Mucosa of stomach (tissue), 1 donor: Measurements from ENCODE around the gene SNX18.
"Not testable (repeated sequence)": the region's sequence is repeated elsewhere in the genome, so short reads cannot be mapped to it uniquely, and the experiment has no call there.

Experiments used
- H3K27me3 ChIP-seq: one replicate; pipeline ENCODE4 v1.7.0; 2013; ENCODE audit warnings: mild to moderate bottlenecking, low read length; ENCODE audit not compliant: control insufficient read depth, insufficient read depth
- H3K36me3 ChIP-seq: one replicate; pipeline ENCODE4 v1.7.0; 2013; ENCODE audit warnings: low read length; ENCODE audit not compliant: control insufficient read depth, insufficient read depth
- H3K4me1 ChIP-seq: one replicate; pipeline ENCODE4 v1.7.0; 2013; ENCODE audit warnings: mild to moderate bottlenecking, low read length; ENCODE audit not compliant: control insufficient read depth, insufficient read depth
- H3K4me3 ChIP-seq: one replicate; pipeline ENCODE4 v1.7.0; 2013; ENCODE audit warnings: low read length
- H3K9ac ChIP-seq: one replicate; pipeline ENCODE4 v1.7.0; 2013; ENCODE audit warnings: mild to moderate bottlenecking, low read length, moderate library complexity
- H3K9me3 ChIP-seq: one replicate; pipeline ENCODE4 v1.7.0; 2013; ENCODE audit warnings: mild to moderate bottlenecking, low read length, moderate library complexity; ENCODE audit not compliant: control insufficient read depth
- donor health status: Pancreatic carcinoma.

The SNX18 gene, protein sequence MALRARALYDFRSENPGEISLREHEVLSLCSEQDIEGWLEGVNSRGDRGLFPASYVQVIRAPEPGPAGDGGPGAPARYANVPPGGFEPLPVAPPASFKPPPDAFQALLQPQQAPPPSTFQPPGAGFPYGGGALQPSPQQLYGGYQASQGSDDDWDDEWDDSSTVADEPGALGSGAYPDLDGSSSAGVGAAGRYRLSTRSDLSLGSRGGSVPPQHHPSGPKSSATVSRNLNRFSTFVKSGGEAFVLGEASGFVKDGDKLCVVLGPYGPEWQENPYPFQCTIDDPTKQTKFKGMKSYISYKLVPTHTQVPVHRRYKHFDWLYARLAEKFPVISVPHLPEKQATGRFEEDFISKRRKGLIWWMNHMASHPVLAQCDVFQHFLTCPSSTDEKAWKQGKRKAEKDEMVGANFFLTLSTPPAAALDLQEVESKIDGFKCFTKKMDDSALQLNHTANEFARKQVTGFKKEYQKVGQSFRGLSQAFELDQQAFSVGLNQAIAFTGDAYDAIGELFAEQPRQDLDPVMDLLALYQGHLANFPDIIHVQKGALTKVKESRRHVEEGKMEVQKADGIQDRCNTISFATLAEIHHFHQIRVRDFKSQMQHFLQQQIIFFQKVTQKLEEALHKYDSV

DNA sequence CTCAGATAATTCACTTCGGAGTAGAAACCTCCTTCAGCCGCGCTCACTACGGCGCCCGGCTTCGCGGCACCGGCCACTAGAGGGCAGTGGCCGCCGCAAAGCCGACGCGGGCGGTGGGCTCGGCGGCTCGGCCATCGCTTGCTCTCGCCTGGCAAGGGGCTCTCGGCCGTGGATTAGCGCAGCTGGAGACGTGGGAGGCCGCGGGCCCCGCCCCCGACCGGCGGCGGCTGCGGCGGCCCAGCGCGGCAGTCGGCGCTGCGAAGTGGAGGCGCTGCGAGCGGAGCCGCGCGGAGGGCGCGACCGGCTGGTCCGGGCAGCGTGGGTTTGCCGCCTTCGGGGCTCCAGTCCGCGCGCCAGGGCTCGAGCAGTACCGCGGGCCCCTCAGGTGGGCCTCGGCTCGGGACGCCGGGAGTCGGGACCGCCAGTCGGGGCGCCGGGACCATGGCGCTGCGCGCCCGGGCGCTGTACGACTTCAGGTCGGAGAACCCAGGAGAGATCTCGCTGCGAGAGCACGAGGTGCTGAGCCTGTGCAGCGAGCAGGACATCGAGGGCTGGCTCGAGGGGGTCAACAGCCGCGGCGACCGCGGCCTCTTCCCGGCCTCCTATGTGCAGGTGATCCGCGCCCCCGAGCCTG lies at the start of gene SNX18:
Gene SNX18 (plus strand): TSS at position 248 of the 634 bp plus-strand sequence. CDS start 194 bp downstream, at position 442.
- Histone ChIP-seq H3K4me1 (peaks cover 26% of the 10 kb centered on the region), H3K9me3 (no peaks in the 10 kb centered on the region), H3K36me3 (no peaks in the 10 kb centered on the region), H3K4me3 (peak within 1 kb of the TSS; percentile 71), H3K9ac (peak within 1 kb of the TSS; percentile 86), H3K27me3 (no peaks in the 10 kb centered on the region)

DNA sequence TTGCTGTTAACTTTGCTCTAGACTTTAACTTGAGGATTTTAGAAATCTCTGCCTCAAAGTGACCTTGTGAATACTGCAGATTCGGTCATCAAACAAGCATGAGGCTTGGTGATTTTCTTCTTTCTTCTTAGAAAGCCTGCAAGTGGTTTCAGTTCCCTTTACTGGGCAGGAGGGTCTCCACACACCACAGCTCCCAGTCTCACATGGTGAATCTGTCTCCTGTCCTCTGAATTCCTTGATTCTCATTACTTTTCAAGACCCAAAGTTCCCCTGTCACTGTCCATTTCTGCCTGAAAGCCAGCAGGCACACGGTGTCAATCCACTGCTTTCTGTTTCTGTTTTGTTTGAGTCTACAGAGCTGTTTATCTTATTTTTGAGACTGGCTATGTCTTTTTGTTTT lies 47.9 kb upstream of the SNX18 start:
- H3K4me1 ChIP-seq = no peaks in the 10 kb centered on the region
- no peak overlapping the region for H3K4me3 ChIP-seq
- H3K9ac ChIP-seq = no peak overlapping the region
- H3K36me3 ChIP-seq = no peaks in the 10 kb centered on the region
- H3K9me3 ChIP-seq = no peaks in the 10 kb centered on the region
- no peaks in the 10 kb centered on the region for H3K27me3 ChIP-seq

DNA sequence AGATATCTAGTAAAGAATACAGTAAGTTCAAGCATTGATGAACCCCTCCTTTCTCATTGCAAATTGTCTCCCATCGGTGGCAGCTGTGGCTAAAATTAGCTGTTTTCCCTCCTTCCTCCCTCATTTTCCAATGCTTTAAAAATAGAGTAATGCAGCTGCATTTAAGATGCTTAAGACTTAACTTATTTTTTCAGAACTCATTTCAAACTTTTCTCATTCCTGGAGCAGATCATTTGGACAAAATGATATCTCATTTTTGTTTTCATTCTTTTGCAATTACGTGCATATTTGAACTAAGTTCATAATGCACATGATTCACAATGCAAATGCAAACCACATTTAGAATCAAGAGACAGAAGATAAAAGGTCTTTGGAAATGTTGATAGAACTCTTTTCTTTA lies 47.4 kb upstream of the SNX18 start:
- no peaks in the 10 kb centered on the region for H3K9me3 ChIP-seq
- no peaks in the 10 kb centered on the region for H3K27me3 ChIP-seq
- no peak overlapping the region for H3K4me3 ChIP-seq
- H3K9ac ChIP-seq = no peak overlapping the region
- H3K36me3 ChIP-seq = no peaks in the 10 kb centered on the region
- H3K4me1 ChIP-seq = no peaks in the 10 kb centered on the region

DNA sequence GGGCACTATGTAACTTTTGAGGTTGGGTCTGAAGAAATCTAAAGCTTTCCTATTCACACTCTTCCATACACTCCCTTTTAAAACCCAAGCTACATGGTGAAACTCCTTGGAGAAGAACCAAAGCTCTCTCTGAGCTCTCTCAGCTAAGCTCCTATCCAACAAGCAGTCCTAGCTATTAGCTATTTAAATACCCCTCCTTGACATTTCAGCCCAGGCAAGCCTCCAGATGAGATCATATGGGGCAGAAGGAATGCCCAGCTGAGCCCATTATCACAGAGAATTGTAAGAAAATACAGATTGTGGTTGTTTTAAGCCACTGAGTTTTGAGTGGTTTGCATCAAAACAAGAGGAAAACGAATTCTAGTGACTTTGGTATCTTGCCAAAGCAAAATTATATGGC lies 46.9 kb upstream of the SNX18 start:
- no peaks in the 10 kb centered on the region for H3K27me3 ChIP-seq
- no peak overlapping the region for H3K9ac ChIP-seq
- H3K4me1 ChIP-seq = no peaks in the 10 kb centered on the region
- H3K4me3 ChIP-seq = no peak overlapping the region
- no peaks in the 10 kb centered on the region for H3K36me3 ChIP-seq
- H3K9me3 ChIP-seq = no peaks in the 10 kb centered on the region

DNA sequence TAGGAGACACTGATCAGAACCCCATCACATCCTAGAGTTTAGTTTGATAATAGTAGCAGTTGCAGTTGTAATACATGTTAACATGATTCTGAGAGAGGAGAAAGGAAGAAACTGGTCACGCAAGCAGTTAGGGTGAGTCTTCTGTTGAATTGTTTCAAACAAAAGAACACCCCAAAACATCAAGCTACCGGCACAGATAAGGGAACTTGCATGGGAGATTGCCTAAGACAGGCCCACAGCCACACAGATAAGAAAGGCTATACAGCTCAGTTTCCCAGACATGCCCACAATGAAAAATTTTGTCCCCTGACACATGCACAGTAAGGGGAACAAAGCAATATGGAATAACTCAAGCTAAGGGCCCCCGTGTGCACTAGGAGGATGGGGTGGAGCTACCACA lies 46.2 kb upstream of the SNX18 start:
- H3K9me3 ChIP-seq = no peaks in the 10 kb centered on the region

DNA sequence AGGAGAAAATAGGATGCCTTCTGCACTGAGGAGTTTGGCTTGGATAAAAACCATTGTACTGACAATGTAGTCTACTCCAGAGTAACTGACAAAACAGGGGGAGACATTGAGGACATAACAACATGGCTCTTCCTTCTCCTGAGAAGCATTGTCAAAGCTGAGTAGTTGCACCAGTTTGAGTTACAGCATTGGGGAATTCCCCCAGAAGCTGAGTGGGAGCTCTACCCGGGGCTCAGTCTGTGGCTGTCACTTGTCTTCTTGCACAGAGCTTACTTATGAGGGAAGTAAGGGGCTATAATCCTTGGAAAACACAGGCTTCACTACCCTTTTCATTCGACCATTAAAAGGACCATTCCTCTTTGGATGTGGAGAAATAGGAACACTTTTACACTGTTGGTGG lies 40.9 kb upstream of the SNX18 start:
- H3K9me3 ChIP-seq = no peaks in the 10 kb centered on the region
- H3K27me3 ChIP-seq = no peaks in the 10 kb centered on the region
- no peak overlapping the region for H3K9ac ChIP-seq
- no peak overlapping the region for H3K4me3 ChIP-seq
- no peaks in the 10 kb centered on the region for H3K36me3 ChIP-seq
- no peaks in the 10 kb centered on the region for H3K4me1 ChIP-seq

More for the DNA sequence above, 46.2 kb upstream of the SNX18 start:
- H3K9ac ChIP-seq = no peak overlapping the region
- no peaks in the 10 kb centered on the region for H3K27me3 ChIP-seq
- no peaks in the 10 kb centered on the region for H3K4me1 ChIP-seq
- no peaks in the 10 kb centered on the region for H3K36me3 ChIP-seq
- no peak overlapping the region for H3K4me3 ChIP-seq

DNA sequence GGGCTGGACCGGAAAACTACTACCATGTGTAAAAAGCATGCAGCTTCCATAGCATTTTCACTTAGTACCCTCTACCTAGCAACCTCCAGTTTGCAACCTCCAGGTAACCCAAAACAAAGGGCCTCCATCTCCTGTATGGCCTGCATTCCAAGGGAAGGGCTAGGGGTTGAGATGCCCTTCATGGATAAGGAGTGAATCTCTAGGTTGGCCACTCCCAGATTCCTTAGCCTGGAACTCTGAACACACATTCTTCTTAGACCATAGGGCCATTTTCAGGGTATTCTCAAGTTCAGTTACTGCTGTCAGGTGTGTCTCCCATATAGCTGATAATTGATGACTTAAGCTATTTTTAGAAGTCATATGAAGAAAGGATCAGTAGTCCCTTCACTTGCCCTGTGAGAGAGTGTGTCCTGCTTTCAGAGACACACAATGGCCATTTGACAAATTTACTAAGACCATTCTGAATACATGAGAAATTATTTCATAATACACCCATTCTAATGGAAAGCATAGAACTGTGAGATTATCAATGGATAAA lies 39.5 kb upstream of the SNX18 start:
- no peaks in the 10 kb centered on the region for H3K36me3 ChIP-seq
- H3K9ac ChIP-seq = no peak overlapping the region
- no peak overlapping the region for H3K4me3 ChIP-seq
- H3K9me3 ChIP-seq = no peaks in the 10 kb centered on the region
- no peaks in the 10 kb centered on the region for H3K4me1 ChIP-seq
- H3K27me3 ChIP-seq = no peaks in the 10 kb centered on the region

DNA sequence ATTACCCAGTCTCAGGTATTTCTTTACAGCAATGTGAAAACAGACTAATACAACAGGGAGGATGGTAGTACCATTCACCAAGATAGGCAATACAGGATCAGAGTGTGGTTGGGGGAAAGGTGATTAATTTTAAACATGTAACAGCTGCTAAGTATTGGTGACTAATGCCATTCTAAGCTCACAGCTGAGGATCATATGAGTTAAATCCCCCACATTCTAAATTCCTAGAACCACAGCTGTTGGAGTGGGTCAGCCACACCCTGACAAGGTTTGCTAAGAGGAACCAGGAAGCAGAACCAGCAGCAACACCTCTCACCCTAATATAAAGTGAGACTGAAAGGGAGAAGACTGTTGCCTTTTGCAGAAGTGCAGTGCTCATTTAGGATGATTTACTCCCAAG lies 37.3 kb upstream of the SNX18 start:
- H3K9me3 ChIP-seq = no peaks in the 10 kb centered on the region
- H3K36me3 ChIP-seq = no peaks in the 10 kb centered on the region
- H3K27me3 ChIP-seq = no peaks in the 10 kb centered on the region
- no peak overlapping the region for H3K9ac ChIP-seq
- no peak overlapping the region for H3K4me3 ChIP-seq
- no peaks in the 10 kb centered on the region for H3K4me1 ChIP-seq

DNA sequence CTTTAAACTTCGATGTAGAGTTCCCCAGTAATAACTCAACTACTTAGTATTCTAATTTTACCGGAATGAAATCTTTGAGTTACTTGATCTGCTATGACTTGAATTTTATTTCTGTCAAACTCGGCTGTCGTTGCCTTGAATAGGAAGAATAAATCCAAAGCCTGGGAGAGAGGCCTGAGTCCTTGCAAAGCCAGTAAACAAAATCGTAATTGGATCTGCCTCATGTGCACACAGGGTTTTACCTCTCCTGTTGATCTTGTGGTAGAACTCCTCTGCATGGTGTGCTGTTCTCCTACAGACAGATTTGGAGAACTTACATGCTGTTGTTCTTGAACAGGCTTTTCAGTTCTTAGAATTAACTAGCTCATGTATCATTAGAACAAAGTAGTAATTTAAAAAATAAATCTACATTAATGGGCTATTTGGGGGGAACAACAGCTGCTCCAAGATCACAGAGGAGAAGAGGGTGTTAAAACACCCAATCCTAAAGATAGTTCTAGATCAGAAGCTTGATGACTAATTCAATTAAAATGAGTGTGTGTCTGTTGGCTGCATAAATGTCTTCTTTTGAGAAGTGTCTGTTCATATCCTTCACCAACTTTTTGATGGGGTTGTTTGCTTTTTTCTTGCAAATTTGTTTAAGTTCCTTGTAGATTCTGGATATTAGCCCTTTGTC lies 33.2 kb upstream of the SNX18 start:
- H3K9ac ChIP-seq = no peak overlapping the region
- no peak overlapping the region for H3K4me3 ChIP-seq
- no peaks in the 10 kb centered on the region for H3K36me3 ChIP-seq
- H3K4me1 ChIP-seq = no peaks in the 10 kb centered on the region
- no peaks in the 10 kb centered on the region for H3K27me3 ChIP-seq
- no peaks in the 10 kb centered on the region for H3K9me3 ChIP-seq

DNA sequence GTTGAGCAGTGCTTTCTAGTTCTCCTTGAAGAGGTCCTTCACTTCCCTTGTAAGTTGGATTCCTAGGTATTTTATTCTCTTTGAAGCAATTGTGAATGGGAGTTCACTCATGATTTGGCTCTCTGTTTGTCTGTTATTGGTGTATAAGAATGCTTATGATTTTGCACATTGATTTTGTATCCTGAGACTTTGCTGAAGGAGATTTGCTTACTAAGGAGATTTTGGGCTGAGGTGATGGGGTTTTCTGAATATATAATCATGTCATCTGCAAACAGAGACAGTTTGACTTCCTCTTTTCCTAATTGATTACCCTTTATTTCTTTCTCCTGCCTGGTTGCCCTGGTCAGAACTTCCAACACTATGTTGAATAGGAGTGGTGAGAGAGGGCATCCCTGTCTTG lies 31.9 kb upstream of the SNX18 start:
- H3K9ac ChIP-seq, H3K36me3 ChIP-seq, H3K27me3 ChIP-seq, H3K4me3 ChIP-seq, H3K9me3 ChIP-seq, H3K4me1 ChIP-seq: not testable (repeated sequence)

DNA sequence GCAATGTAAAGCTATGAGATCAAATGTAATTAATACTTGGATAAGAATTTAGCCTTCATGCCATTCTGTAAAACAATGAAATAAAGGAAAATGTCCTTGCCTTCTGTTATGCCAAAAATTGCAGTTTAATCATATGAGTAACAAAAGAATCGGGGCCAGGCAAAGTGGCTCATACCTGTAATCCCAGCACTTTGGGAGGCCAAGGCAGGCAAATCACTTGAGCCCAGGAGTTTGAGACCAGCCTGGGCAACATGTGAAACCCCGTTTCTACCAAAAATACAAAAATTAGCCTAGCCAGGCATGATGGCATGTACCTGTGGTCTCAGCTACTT lies 27.9 kb upstream of the SNX18 start:
- H3K9me3 ChIP-seq, H3K36me3 ChIP-seq, H3K4me3 ChIP-seq, H3K9ac ChIP-seq, H3K4me1 ChIP-seq, H3K27me3 ChIP-seq: not testable (repeated sequence)

DNA sequence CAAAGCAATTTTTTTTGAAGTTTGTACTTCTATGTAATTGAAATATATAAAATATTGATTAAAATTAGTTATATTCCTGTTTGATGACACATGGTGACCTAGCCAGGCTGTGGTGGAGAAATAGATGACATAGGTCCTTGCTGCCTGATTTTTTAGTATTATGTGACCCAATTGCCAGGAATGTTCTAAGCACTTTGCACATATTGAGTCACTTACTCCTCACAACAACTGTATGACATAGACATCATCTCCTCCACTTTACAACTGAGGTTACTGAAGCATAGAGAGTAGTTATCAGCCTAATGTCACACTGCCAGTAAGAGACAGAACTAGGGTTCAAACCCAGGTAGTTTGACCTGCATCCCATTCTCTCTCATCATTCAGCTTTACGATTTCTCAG lies 26.2 kb upstream of the SNX18 start:
- Histone ChIP-seq H3K27me3 (no peaks in the 10 kb centered on the region), H3K4me3 (no peak overlapping the region), H3K36me3 (no peaks in the 10 kb centered on the region), H3K9ac (no peak overlapping the region), H3K9me3 (no peaks in the 10 kb centered on the region), H3K4me1 (no peaks in the 10 kb centered on the region)
